ENCODE data around the gene RNH1.
"Not testable (repeated sequence)": the region's sequence is repeated elsewhere in the genome, so short reads cannot be mapped to it uniquely, and the experiment has no call there.

RNH1 gene

DNA sequence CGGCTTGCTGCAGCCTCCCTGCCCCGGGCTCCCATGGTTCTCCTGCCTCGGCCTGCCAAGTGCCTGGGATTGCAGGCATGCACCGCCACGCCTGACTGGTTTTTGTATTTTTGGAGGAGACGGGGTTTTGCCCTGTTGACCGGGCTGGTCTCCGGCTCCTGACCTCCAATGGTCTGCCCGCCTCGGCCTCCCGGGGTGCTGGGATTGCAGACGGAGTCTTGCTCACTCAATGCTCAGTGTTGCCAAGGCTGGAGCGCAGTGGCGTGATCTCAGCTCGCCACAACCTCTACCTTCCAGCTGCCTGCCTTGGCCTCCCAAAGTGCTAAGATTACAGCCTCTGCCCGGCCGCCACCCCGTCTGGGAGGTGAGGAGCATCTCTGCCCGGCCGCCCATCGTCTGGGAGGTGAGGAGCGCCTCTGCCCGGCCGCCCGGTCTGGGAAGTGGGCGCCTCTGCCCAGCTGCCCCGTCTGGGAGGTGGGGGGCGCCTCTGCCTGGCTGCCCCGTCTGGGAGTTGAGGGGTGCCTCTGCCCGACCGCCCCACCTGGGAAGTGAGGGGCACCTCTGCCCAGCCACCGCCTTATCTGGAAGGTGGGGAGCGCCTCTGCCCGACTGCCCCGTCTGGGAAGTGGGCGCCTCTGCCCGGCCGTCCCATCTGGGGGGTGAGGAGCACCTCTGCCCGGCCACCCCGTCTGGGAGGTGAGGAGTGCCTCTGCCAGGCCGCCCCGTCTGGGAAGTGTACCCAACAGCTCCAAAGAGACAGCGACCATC, 10.1 kb upstream of the RNH1 start:
- DNase-seq, result not testable (repeated sequence)

- DNase-seq, result no peak
Measured at GRCh38 chr11:516400-516799, 9.4 kb upstream of the RNH1 start.

DNA sequence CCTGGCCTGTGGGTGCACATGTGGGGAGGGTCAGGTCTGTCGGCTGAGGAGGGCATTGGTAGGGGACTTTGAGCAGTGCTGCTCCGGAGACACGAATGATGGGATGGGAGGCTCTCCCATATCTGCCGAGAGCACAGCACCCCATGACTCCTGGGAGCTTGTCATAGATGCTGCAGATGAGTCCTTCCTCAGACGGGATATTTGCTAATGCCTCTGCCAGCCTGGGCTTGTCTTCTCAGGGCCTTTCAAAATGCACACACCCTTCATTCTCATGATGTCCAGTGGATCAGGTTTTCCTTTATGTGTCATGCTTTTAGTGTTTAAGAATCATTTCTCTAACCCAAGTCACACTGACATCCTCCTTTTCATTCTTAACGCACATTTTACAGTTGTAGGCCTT, 8.1 kb upstream of the RNH1 start:
- DNase-seq, result no peak

- DNase-seq, result no peak
Measured at GRCh38 chr11:514606-515005, 7.6 kb upstream of the RNH1 start.

GRCh38 chr11:512761-513595, 5.9 kb upstream of the RNH1 start:
- DNase-seq, result no peak

- DNase-seq, result no peak
Measured at GRCh38 chr11:508956-509355, 1.9 kb upstream of the RNH1 start.

- DNase-seq, result no peak
Measured at GRCh38 chr11:507727-508515, 879 bp upstream of the RNH1 start.

- peak; percentile 93 for DNase-seq
Measured at GRCh38 chr11:506238-506994, 626 bp downstream of the RNH1 start.

DNA sequence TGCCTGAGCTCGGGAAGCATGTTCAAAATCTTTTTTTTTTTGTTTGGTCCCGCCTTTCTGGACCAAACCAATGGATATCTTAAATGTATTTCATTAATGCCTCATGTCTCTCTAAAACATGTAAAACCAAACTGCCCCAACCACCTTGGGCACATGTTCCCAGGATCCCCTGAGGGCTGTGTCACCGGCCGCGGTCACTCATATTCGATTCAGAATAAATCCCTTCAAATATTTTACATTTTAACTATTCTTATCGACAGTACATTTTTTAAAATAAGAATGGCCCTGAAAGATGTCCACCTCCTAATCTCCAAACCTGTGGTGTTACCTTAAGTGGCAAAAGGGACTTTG, 2.1 kb downstream of the RNH1 start:
- DNase-seq, result no peak

DNA sequence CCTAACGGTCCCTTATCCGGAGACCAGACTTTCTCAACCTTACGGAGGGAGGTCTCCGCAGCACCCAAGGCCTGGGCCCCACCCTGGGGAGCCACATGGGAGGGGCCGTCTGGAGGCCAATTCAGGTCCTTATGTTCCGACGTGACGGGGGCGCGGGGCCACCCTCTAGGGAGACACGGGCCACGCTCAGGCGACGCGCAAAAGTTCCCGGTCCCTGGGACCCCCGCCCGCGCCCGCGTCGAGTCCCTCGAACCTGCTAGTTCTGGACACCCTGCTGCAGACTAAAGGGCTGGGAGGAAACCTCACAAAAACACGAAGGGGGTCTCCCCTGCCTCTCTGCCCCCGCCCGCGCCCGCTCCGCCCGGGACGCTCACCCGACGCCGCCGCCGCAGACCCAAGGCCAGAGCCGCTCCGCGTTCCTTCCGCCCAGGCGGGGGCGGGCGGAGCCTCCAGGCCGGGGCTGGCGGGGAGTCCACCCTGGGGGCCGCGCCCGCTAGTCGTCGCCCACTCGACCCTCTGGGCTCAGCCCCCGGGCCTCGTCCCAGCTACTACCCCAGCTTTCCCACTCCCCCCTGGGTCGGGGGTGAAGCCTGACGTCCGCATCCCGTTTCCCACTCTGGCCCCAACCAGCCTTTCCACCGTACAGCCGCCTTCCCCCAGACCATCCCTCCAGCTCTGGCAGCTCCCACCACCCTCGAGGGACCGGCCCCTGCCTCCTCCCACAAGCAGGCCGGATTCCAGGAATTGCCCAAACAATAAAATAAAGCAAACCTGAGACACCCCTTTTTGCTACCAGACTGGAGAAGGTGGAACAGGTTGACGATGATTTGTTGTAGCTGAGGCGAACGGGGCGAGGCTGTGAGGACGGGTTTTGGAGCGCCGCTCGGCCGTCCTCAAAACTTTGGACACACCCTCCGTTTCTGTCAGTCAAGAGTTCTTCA, 2.7 kb downstream of the RNH1 start:
- DNase-seq, result no peak

- DNase-seq, result no peak
Measured at GRCh38 chr11:503179-503981, 3.7 kb downstream of the RNH1 start.

DNA sequence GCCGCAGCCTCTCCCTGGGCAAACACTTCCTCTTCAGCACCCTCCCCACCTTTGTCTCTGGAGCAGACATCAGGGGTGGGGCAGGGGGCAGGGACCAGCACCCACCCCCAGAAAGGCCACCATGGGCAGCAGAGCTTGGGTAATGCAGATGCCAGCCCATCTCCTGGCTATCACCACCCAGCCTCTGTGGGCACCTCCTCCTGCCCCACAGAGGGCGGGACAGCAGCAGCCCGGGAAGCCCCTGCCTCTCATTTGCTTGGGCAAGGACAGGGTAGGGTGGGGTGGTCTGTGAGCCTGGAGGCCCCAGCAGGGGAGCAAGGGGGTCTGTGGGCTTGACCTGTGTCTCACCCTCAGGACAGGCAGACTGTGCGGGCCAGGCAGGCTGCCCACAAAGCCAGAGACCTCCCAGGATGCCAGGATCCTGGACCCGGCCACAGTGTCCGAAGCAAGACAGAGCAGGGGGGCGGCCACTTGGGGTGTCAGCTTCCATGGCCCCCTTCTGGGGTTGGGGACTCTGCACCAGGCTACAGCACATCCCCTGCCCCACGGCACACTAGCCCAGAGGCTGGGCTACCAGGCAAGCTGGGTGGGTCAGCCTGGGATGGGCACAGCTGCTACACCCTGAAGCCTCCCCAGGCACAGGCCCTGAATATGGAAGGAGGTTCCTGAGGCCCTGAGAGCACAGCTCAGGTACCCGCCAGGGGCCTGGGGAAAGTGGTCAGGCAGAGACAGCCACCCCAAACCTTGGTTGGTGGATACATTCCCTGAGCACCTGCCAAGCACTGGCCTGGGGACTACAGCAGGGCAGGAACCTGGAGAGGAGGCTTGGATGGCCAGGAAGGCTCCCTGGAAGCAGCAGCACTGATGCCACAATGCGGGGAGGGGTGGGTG, 4.5 kb downstream of the RNH1 start:
- DNase-seq, result no peak

- DNase-seq, result no peak
Measured at GRCh38 chr11:501683-502287, 5.3 kb downstream of the RNH1 start.

DNA sequence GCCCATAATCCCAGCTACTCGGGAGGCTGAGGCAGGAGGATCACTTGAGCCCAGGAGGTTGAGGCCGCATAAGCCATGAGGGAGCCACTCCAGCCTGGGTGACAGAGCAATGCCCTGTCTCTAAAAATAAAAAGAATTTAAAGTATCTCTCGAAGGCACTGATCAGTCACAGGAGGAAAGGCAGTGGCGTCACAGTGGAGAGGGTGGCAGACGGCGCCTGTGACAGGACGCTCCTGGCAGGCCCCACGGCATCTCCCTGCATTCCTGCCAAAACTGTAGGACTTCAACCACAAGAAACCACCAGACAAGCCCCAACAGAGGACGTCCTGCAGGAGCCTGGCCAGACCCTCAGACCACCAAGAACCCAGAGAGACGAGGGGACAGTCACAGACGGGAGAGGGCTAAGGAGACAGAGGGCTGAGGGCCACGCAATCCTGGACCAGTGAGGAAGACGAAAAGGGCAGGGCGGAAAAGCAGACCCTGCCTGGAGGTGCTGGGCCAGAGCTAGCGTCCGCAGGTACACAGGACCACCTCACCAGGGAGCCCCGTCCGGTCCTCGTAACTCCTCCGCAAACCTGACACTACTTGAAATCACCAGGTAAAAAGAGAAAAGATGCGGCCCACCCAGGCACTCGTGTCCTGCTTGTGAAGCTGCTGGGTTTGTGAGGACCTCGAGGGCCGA, 5.9 kb downstream of the RNH1 start:
- no peak for DNase-seq

GRCh38 chr11:499201-500076, 7.6 kb downstream of the RNH1 start:
- DNase-seq, result no peak

GRCh38 chr11:498297-499181, 8.5 kb downstream of the RNH1 start:
- no peak for DNase-seq

All from NCI-H1092 treated with DMSO at 0.1 percent for 48 hours (cell line).